ENCODE measurements around the gene PHLDA2.

DNA sequence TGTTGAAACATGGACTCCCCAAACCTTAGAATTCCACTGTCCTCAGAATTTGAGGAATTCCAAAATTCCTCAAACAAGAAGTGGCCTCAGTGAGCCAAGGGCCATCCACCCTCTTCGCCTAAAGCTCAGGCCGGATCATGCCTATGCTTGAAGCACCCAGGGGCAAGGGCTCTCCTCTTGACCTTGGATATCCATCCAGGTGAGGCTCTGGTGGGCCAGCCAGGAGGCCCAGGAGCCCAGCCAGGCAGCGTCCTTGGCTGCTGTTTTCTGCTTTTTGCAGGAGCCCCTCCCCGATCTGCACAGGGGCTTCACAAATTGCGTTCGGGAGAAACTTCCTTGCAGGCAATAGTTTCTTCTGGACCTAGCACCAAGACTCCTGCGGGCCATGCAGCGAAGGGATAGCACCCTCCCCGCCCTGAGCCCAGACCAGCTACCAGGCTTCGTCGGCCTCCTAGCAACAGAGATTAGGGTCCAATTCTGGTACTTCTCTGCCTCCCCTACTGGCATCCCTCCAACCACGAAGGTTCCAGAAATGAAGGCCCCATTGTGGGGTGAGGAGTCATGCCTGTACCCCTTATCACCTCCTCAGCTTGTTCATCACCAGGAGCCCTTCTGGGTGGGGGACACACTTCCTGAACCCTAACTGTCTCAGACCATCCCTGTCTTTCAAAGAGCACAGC, 2.0 kb downstream of the PHLDA2 start:
- TF ChIP-seq, protein P1, sequence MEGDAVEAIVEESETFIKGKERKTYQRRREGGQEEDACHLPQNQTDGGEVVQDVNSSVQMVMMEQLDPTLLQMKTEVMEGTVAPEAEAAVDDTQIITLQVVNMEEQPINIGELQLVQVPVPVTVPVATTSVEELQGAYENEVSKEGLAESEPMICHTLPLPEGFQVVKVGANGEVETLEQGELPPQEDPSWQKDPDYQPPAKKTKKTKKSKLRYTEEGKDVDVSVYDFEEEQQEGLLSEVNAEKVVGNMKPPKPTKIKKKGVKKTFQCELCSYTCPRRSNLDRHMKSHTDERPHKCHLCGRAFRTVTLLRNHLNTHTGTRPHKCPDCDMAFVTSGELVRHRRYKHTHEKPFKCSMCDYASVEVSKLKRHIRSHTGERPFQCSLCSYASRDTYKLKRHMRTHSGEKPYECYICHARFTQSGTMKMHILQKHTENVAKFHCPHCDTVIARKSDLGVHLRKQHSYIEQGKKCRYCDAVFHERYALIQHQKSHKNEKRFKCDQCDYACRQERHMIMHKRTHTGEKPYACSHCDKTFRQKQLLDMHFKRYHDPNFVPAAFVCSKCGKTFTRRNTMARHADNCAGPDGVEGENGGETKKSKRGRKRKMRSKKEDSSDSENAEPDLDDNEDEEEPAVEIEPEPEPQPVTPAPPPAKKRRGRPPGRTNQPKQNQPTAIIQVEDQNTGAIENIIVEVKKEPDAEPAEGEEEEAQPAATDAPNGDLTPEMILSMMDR (IDR thresholded peaks at IDR 0.05; ENCODE audit: borderline replicate concordance, extremely low read depth, low read length, poor library complexity, severe bottlenecking): no peak
- no peak for TF ChIP-seq EZH2 (IDR thresholded peaks at IDR 0.05; ENCODE audit: borderline replicate concordance, low read depth, low read length, severe bottlenecking)

All from DND-41 (cell line).